Hindlimb muscle (tissue), 1 donor: Measurements from ENCODE around the gene TCF19. TPM values are rescaled to one million over a fixed set of nuclear protein-coding genes. Genes with fewer than 3 reads are reported as not detected.
"Not testable (repeated sequence)": the region's sequence is repeated elsewhere in the genome, so short reads cannot be mapped to it uniquely, and the experiment has no call there.

Source experiments
- DNase-seq: peaks from one replicate; pipeline ENCODE4 v3.0.0-alpha.2; 2013
- polyA plus RNA-seq: library from polyadenylated mRNA; unstranded; fragments of 120-200 nt; gene quantifications from one replicate; pipeline ENCODE4 v1.2.1, GENCODE V29; 2013; ENCODE audit not compliant: insufficient read length

TCF19 gene
- polyA plus RNA-seq, 1 donor = 10.0 TPM

- DNase-seq = not testable (repeated sequence)
These were observed 24.9 kb downstream of the TCF19 start for GRCh38 chr6:31183287-31183686.

- DNase-seq = not testable (repeated sequence)
These were observed 25.5 kb downstream of the TCF19 start for GRCh38 chr6:31183859-31184258.

- DNase-seq = not testable (repeated sequence)
These were observed 27.3 kb downstream of the TCF19 start for GRCh38 chr6:31185695-31186051.

GRCh38 chr6:31186052-31186734 is 27.8 kb downstream of the TCF19 start:
- no peak for DNase-seq

- DNase-seq = no peak
These were observed 29.4 kb downstream of the TCF19 start for GRCh38 chr6:31187780-31188194.

GRCh38 chr6:31189223-31189622 is 30.8 kb downstream of the TCF19 start:
- not testable (repeated sequence) for DNase-seq

- no peak for DNase-seq
These were observed 32.1 kb downstream of the TCF19 start for GRCh38 chr6:31190488-31190887.

GRCh38 chr6:31192431-31193105 is 34.2 kb downstream of the TCF19 start:
- peak; percentile 53 for DNase-seq

GRCh38 chr6:31193206-31193605 is 34.8 kb downstream of the TCF19 start:
- DNase-seq = no peak

GRCh38 chr6:31194061-31194834 is 35.9 kb downstream of the TCF19 start:
- DNase-seq = no peak

- not testable (repeated sequence) for DNase-seq
These were observed 37.1 kb downstream of the TCF19 start for GRCh38 chr6:31195308-31195979.

GRCh38 chr6:31196251-31197022 is 38.0 kb downstream of the TCF19 start:
- DNase-seq = not testable (repeated sequence)

GRCh38 chr6:31197559-31198305 is 39.3 kb downstream of the TCF19 start:
- peak; percentile 88 for DNase-seq

GRCh38 chr6:31199105-31199452 is 40.7 kb downstream of the TCF19 start:
- not testable (repeated sequence) for DNase-seq

GRCh38 chr6:31202259-31203166 is 44.1 kb downstream of the TCF19 start:
- DNase-seq = no peak

GRCh38 chr6:31203345-31203979 is 45.1 kb downstream of the TCF19 start:
- DNase-seq = no peak

- no peak for DNase-seq
These were observed 46.4 kb downstream of the TCF19 start for GRCh38 chr6:31204751-31205145.

- DNase-seq = no peak
These were observed 47.2 kb downstream of the TCF19 start for GRCh38 chr6:31205638-31206037.

GRCh38 chr6:31208506-31208905 is 50.1 kb downstream of the TCF19 start:
- DNase-seq = no peak

- no peak for DNase-seq
These were observed 50.7 kb downstream of the TCF19 start for GRCh38 chr6:31209137-31209536.
